Measurements from ENCODE around the gene MECP2.

DNA sequence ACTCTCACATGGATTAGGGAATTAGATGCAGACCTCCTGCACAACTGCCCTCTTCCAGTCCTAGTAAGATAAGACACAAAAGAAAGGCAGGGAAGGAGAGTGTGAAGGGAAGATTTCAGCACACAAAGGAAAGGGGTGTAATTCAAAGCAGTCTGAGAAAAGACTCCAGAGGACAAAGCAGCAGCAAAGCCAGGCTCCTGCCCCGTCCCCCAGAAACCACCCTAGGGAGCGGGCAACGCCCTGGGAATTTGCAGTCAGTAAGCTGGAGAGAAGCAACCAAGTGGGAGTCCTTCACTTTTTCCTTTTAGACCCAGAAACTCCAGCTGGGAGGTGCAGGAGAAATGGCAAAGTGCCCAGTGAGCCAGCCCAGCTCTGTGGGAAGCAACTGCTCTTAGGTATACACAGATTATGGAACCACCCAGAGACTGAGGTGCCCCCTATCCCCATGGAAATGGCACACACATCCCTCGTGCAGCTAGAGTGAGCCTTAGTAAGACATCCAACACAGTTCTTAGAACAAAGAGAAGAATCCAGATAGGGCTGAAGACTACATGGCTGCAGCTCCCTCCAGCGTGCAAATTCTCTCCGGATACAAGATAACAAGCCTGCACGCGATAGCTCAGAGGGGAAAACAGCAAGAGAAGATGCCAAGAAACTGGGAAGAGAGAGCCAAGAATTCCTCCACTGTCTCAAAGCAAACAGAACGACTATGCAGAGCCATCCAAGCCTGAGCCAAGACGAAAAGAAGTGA is 51.3 kb downstream of the MECP2 start:
- TF ChIP-seq TCF4 (CRISPR knock-in tag; IDR thresholded peaks at IDR 0.05; ENCODE audit: borderline replicate concordance) (no peak), GLIS3 (CRISPR knock-in tag; IDR thresholded peaks at IDR 0.05) (no peak), ISL1 (CRISPR knock-in tag; IDR thresholded peaks at IDR 0.05) (no peak)
- TF ChIP-seq, protein P1, sequence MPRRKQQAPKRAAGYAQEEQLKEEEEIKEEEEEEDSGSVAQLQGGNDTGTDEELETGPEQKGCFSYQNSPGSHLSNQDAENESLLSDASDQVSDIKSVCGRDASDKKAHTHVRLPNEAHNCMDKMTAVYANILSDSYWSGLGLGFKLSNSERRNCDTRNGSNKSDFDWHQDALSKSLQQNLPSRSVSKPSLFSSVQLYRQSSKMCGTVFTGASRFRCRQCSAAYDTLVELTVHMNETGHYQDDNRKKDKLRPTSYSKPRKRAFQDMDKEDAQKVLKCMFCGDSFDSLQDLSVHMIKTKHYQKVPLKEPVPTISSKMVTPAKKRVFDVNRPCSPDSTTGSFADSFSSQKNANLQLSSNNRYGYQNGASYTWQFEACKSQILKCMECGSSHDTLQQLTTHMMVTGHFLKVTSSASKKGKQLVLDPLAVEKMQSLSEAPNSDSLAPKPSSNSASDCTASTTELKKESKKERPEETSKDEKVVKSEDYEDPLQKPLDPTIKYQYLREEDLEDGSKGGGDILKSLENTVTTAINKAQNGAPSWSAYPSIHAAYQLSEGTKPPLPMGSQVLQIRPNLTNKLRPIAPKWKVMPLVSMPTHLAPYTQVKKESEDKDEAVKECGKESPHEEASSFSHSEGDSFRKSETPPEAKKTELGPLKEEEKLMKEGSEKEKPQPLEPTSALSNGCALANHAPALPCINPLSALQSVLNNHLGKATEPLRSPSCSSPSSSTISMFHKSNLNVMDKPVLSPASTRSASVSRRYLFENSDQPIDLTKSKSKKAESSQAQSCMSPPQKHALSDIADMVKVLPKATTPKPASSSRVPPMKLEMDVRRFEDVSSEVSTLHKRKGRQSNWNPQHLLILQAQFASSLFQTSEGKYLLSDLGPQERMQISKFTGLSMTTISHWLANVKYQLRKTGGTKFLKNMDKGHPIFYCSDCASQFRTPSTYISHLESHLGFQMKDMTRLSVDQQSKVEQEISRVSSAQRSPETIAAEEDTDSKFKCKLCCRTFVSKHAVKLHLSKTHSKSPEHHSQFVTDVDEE (CRISPR knock-in tag; IDR thresholded peaks at IDR 0.05), result no peak
- TF ChIP-seq, protein P2, sequence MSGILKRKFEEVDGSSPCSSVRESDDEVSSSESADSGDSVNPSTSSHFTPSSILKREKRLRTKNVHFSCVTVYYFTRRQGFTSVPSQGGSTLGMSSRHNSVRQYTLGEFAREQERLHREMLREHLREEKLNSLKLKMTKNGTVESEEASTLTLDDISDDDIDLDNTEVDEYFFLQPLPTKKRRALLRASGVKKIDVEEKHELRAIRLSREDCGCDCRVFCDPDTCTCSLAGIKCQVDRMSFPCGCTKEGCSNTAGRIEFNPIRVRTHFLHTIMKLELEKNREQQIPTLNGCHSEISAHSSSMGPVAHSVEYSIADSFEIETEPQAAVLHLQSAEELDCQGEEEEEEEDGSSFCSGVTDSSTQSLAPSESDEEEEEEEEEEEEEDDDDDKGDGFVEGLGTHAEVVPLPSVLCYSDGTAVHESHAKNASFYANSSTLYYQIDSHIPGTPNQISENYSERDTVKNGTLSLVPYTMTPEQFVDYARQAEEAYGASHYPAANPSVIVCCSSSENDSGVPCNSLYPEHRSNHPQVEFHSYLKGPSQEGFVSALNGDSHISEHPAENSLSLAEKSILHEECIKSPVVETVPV (CRISPR knock-in tag; IDR thresholded peaks at IDR 0.05), result no peak
- TF ChIP-seq, protein P3, sequence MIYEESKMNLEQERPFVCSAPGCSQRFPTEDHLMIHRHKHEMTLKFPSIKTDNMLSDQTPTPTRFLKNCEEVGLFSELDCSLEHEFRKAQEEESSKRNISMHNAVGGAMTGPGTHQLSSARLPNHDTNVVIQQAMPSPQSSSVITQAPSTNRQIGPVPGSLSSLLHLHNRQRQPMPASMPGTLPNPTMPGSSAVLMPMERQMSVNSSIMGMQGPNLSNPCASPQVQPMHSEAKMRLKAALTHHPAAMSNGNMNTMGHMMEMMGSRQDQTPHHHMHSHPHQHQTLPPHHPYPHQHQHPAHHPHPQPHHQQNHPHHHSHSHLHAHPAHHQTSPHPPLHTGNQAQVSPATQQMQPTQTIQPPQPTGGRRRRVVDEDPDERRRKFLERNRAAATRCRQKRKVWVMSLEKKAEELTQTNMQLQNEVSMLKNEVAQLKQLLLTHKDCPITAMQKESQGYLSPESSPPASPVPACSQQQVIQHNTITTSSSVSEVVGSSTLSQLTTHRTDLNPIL (CRISPR knock-in tag; IDR thresholded peaks at IDR 0.05; ENCODE audit: low read depth), result no peak
- TF ChIP-seq, protein P4, sequence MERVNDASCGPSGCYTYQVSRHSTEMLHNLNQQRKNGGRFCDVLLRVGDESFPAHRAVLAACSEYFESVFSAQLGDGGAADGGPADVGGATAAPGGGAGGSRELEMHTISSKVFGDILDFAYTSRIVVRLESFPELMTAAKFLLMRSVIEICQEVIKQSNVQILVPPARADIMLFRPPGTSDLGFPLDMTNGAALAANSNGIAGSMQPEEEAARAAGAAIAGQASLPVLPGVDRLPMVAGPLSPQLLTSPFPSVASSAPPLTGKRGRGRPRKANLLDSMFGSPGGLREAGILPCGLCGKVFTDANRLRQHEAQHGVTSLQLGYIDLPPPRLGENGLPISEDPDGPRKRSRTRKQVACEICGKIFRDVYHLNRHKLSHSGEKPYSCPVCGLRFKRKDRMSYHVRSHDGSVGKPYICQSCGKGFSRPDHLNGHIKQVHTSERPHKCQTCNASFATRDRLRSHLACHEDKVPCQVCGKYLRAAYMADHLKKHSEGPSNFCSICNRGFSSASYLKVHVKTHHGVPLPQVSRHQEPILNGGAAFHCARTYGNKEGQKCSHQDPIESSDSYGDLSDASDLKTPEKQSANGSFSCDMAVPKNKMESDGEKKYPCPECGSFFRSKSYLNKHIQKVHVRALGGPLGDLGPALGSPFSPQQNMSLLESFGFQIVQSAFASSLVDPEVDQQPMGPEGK (CRISPR knock-in tag; IDR thresholded peaks at IDR 0.05; ENCODE audit: borderline replicate concordance), result no peak

Data from SK-N-SH treated with all-trans-retinoic acid at 6 μM for 48 hours (cell line).